A204.1 (cell line): ENCODE data around the gene ESRRG.

Source experiments
- FAIRE-seq: peaks from 2 replicates; lab custom pipeline; 2012; peaks lifted over from hg19 to GRCh38; lab: Jason Lieb, UNC

The ESRRG gene

GRCh38 chr1:216500273-216500967 is 222.8 kb downstream of the ESRRG start:
- no peak for FAIRE-seq

DNA sequence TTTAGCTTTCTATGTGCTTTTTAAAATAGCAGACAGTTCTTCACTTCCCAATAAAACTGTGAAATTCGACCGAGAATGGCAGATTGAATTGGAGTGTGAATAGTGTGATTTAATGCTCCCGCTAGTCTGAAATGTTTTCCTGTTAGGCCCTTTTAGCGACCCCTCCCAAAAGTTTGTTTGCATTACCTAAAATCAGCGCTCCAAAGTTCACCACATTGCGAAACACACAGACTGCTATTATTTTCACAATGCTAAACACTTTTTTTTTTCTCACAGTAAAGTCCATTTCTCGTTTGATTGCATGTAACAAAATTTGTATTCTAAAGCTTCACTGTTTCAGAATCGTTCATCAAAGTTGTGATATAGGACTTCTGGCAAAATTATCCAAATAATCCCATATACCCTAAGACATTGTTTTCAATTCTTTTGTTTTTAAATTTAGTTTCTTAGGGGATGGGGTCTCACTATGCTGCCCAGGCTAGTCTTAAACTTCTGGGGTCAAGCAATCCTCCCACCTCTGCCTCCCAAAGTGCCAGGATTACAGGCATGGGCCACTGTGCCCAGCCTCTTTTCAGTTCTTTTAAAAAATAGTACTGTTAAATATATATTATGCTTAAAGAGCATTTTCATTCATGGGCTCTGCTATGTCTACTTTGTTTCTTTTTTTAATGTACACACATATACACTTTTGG is 223.5 kb downstream of the ESRRG start:
- FAIRE-seq = no peak

DNA sequence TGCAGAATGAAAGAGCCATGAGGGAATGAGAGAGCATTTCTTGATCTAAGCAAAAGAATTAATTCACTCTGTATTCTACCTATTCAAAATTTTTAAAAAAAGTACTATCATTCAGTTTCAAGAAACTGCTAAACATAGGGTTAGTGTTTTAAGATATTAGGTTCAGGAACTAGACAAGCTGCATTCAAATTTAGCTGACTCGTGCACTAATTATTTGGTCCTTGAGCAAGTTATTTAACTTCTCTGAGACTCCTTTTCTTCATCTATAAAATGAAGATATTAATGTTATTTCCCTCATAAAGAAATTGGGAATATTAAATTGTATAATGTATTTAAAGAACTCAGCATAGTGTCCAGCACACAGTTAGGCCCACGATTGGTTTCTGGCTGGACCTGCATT is 225.0 kb downstream of the ESRRG start:
- no peak for FAIRE-seq

GRCh38 chr1:216485042-216485441 is 238.2 kb downstream of the ESRRG start:
- no peak for FAIRE-seq

- no peak for FAIRE-seq
Observed at GRCh38 chr1:216483672-216484401, 239.4 kb downstream of the ESRRG start.

DNA sequence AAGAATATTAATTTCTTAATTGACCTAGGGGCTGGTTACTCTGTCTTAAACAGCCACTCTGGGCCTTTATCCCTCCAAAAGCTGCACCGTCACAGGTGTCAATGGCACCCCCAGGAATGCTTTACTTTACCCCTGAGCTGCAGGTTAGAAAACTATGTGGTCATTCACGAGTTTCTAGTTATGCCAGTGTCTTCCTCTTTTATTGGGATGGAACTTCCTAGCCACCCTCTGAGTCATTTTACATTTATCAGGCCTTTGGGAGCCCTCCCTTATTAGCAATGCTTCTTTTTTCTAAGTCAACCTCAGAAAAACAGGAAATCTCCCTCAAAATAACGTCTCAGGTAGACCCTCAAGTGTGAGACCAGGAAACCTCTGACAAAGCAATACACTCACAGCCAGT is 240.6 kb downstream of the ESRRG start:
- FAIRE-seq = no peak

GRCh38 chr1:216478238-216478637 is 245.0 kb downstream of the ESRRG start:
- no peak for FAIRE-seq

DNA sequence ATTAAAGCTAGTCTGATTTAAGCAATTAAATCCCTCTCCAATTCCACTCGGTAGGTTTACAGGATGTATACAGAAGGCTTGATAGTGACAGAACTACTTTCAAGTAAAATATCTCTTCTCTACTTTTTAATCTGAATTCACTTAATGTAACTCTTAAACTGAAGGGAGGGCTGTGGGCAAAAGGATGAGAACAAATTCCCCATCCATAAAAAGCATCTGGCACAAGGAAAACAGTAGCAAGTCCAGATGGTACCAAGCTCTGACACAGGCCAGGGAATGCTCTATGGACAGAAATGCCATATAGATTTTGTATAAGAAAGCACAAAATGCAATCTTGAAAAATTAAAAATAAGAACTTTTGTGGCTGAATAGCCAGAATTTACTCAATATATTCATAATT is 246.9 kb downstream of the ESRRG start:
- FAIRE-seq = no peak

GRCh38 chr1:216475659-216476276 is 247.5 kb downstream of the ESRRG start:
- no peak for FAIRE-seq

GRCh38 chr1:216466162-216466801 is 256.9 kb downstream of the ESRRG start:
- no peak for FAIRE-seq

DNA sequence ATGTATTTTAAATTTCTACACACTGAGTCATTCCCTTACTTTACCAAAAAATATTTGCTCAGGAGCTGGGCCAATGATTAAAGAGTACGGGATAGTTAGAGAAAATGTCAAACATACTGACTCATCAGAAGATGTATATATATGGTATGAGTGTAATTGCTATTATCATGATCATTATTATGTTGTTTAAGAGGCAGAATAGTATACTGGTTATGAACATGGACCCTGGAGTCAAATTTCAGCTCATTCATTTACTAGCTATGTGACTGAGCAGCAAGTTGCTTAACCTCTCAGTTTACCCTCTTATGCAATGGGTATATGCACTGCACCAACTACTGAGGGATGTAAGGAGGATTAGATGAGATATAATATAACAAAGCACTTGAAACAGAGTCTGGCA is 258.7 kb downstream of the ESRRG start:
- no peak for FAIRE-seq

GRCh38 chr1:216462066-216462775 is 261.0 kb downstream of the ESRRG start:
- FAIRE-seq = no peak

DNA sequence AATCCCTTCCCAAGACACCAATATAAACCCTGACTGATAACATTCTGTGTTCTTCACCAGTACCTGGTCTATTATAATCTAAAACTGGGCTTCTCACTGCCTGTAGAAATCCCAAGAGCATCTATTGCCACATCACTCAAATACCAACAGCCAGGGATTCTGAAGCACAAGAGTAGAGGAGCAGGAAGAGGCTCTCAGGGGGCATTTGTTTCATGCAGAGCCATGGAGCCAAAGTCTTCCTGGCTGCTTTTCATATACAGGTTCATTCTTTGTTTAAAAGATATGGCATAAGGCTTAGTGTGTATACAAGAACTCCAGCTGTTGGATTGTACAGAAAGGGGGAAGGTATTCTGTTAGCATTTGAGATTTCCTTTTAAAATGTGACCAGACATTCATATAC is 261.8 kb downstream of the ESRRG start:
- FAIRE-seq = no peak

- no peak for FAIRE-seq
Observed at GRCh38 chr1:216459651-216460207, 263.5 kb downstream of the ESRRG start.

DNA sequence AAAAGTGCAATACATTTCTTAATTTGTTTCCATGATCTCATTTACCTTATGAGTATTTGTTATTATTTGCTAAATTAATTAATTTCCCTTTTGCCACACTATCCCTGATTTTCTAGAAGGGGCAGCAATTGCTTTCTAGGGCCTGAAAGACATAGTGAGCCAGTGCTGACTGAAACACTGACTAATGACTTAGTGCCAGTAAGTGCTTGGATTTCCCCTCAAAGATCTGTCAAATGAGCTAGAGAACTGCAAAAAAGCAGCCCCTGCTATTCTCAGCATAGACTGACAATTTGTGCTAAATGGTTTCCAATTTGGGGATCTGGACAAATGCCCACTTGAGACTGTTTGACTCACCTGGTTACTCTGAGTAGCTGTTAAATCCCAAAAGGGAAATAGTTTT is 264.4 kb downstream of the ESRRG start:
- FAIRE-seq = no peak

DNA sequence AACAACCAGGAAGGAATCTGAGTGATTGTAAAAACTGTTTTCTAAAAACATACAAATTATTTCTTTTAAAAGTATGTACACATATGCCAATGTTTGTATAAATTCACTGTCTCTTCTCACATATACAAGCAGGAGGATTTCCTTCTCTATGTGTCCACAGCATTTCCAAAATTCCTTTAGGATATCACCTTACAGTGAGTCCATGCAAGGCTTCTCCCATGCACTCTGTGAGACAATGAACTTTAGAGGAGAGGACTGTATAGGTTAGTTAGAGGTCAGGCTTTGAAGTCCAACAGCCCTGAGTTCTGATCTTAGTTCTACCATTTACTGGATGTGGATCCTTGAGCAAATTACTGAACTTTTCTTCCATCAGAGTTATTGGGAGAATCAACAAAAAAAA is 265.9 kb downstream of the ESRRG start:
- FAIRE-seq = no peak

DNA sequence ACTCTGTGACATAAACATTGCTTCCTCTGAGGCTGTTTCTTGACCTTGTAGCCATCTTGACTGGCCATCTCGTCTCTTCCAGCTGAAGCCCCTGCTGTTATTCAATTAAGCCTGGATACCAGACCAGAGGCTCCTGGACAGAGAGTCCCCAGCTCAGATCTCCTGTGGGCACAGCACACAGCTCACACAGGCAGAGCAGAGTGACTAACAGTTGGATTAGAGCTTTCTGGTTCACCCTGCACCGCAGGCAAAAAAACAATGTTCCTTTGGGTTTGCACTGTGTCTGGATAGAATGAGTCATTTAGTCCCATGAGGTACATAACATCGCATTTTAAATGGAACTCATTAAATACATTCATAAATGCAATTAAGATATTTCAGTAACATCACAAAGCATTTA is 266.5 kb downstream of the ESRRG start:
- FAIRE-seq = no peak

DNA sequence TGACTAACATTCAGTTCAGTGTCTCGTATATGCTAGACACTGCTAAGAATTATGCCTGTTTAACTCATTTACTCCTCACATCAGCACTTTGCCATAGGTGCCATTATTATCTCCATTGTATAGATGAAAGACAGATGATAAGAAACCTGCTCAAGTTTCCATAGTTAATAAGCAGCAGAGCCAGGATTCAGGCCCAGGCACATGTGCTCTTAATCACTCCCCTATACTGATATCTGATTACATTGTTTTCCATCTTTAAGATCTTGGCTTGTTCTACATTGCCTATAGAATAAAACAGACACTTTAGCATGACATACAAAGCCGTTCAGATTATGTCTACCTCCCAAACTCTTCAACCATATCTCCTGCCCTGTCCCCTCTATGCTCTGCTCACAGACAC is 269.5 kb downstream of the ESRRG start:
- no peak for FAIRE-seq
